WERI-Rb-1 (cell line): Measurements from ENCODE around the gene TMSB4X.
A peak's percentile ranks its signal among the peaks of the same experiment; 100 is the strongest.

ENCODE experiments used
- DNase-seq: peaks from one replicate; pipeline ENCODE4 v3.0.0-alpha.2; 2020
- H3K27ac ChIP-seq: fragments of 250-450 bp; sonication (Bioruptor Pico); 2 replicates; pipeline ENCODE4 v1.5.1; 2020; ENCODE audit warnings: mild to moderate bottlenecking, moderate library complexity
- H3K27me3 ChIP-seq: fragments of 250-450 bp; sonication (Bioruptor Pico); 2 replicates; pipeline ENCODE4 v1.5.1; 2021; ENCODE audit warnings: mild to moderate bottlenecking, low read depth, moderate library complexity; ENCODE audit not compliant: insufficient read depth, severe bottlenecking
- H3K36me3 ChIP-seq: fragments of 250-450 bp; sonication (Bioruptor Pico); 2 replicates; pipeline ENCODE4 v1.5.1; 2020; ENCODE audit warnings: mild to moderate bottlenecking, moderate library complexity
- H3K4me3 ChIP-seq: 2 replicates; pipeline ENCODE4 v1.5.1; 2011; ENCODE audit warnings: low read depth, mild to moderate bottlenecking, control low read depth, low read length
- H3K9me3 ChIP-seq: fragments of 250-450 bp; sonication (Bioruptor Pico); 2 replicates; pipeline ENCODE4 v1.5.1; 2021; ENCODE audit warnings: mild to moderate bottlenecking, moderate library complexity; ENCODE audit not compliant: severe bottlenecking
- TF ChIP-seq, protein P1 (sequence below): IDR thresholded peaks from 2 replicates; pipeline ENCODE4 v1.5.1; 2011; ENCODE audit warnings: low read depth, mild to moderate bottlenecking, control low read depth, inconsistent platforms, low read length

Gene TMSB4X

GRCh38 chrX:12974796-12975669, at the start of gene TMSB4X:
TSS of gene TMSB4X (plus strand) at chrX:12975110.
- DNase-seq = peak; percentile 86

GRCh38 chrX:12929701-12930100, 45.2 kb upstream of the TMSB4X start:
- peaks cover 22% of the 10 kb centered on the region for H3K27me3 ChIP-seq
- no peak for DNase-seq
- TF ChIP-seq, protein P1, sequence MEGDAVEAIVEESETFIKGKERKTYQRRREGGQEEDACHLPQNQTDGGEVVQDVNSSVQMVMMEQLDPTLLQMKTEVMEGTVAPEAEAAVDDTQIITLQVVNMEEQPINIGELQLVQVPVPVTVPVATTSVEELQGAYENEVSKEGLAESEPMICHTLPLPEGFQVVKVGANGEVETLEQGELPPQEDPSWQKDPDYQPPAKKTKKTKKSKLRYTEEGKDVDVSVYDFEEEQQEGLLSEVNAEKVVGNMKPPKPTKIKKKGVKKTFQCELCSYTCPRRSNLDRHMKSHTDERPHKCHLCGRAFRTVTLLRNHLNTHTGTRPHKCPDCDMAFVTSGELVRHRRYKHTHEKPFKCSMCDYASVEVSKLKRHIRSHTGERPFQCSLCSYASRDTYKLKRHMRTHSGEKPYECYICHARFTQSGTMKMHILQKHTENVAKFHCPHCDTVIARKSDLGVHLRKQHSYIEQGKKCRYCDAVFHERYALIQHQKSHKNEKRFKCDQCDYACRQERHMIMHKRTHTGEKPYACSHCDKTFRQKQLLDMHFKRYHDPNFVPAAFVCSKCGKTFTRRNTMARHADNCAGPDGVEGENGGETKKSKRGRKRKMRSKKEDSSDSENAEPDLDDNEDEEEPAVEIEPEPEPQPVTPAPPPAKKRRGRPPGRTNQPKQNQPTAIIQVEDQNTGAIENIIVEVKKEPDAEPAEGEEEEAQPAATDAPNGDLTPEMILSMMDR = no peak
- H3K9me3 ChIP-seq = no peaks in the 10 kb centered on the region
- H3K4me3 ChIP-seq = no peak overlapping the region
- no peak overlapping the region for H3K27ac ChIP-seq
- no peaks in the 10 kb centered on the region for H3K36me3 ChIP-seq

More at GRCh38 chrX:12974796-12975669, at the start of gene TMSB4X:
- Histone ChIP-seq H3K27me3 (no peaks in the 10 kb centered on the region), H3K9me3 (no peaks in the 10 kb centered on the region), H3K27ac (peak within 1 kb of the TSS; percentile 78), H3K4me3 (peak within 1 kb of the TSS; percentile 99), H3K36me3 (peaks cover 24% of the 10 kb centered on the region)
- TF ChIP-seq, protein P1 = no peak

GRCh38 chrX:12930150-12930549, 44.8 kb upstream of the TMSB4X start:
- H3K9me3 ChIP-seq = no peaks in the 10 kb centered on the region
- DNase-seq = no peak
- TF ChIP-seq, protein P1 = no peak
- no peak overlapping the region for H3K27ac ChIP-seq
- H3K27me3 ChIP-seq = peaks cover 22% of the 10 kb centered on the region
- no peak overlapping the region for H3K4me3 ChIP-seq
- H3K36me3 ChIP-seq = no peaks in the 10 kb centered on the region

DNA sequence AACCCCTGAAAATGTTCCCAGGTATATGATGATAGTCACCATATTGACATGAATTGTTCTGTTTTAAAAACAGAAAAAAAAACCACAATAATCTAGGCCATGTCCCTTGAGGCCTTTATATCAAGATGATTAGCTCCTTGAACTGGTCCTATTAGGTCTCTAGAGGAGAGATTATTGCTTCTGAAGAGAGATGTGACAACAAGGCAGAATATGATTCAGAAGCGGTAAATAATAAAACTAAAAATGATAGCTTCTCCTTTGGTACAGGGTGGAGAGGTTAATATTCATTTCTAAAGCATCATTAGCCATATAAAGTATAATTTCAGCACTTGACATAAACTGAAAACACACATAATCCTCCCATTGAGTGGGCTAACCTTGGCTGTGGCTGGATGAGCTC, 42.7 kb upstream of the TMSB4X start:
- Histone ChIP-seq H3K9me3 (peaks cover 3% of the 10 kb centered on the region), H3K36me3 (no peaks in the 10 kb centered on the region), H3K27me3 (peaks cover 16% of the 10 kb centered on the region), H3K4me3 (no peak overlapping the region), H3K27ac (no peak overlapping the region)
- TF ChIP-seq, protein P1 = no peak
- DNase-seq = no peak

DNA sequence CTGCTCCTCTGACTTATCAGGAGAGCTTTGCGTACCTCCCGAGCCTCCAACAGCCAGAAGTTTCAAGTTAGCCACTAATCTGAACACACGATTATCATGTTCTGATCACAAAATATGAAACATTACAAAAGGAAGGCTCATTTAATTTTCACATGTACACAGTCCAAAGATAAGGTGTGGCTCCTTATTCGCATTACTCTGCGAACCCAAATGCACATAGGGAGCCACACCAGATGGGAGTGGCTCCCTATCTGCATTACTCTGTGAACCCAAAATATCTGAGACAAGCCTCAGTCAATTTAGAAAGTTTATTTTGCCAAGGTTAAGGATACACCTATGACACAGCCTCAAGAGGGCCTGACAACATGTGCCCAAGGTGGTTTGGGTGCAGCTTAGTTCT, 40.1 kb upstream of the TMSB4X start:
- DNase-seq = no peak
- Histone ChIP-seq H3K4me3 (no peak overlapping the region), H3K9me3 (peaks cover 3% of the 10 kb centered on the region), H3K36me3 (no peaks in the 10 kb centered on the region), H3K27me3 (peaks cover 9% of the 10 kb centered on the region), H3K27ac (no peak overlapping the region)
- TF ChIP-seq, protein P1 = no peak
